OCI-LY3 (cell line): ENCODE results near the gene KCNK5.

Source experiments
- H2AFZ ChIP-seq: fragments of 200-600, 300-600 bp; shearing (Covaris generic); 2 replicates; pipeline ENCODE4 v1.6.0; 2014; ENCODE audit warnings: antibody characterized with exemption, low read depth, low read length
- H3K27ac ChIP-seq: fragments of 200-600, 300-600 bp; sonication (generic); 2 replicates; pipeline ENCODE4 v1.5.1; 2014; ENCODE audit warnings: mild to moderate bottlenecking, low read length, moderate library complexity, mixed read lengths
- H3K27me3 ChIP-seq: fragments of 200-600, 300-600 bp; sonication (generic); 2 replicates; pipeline ENCODE4 v1.6.1; 2014; ENCODE audit warnings: low read depth, low read length, mixed read lengths
- H3K36me3 ChIP-seq: fragments of 200-600, 300-600 bp; sonication (generic); replicated peaks from 2 replicates; pipeline ENCODE3; 2014; ENCODE audit warnings: low read depth, low read length, mixed read lengths
- H3K4me1 ChIP-seq: fragments of 300-600, 200-600 bp; sonication (generic); 2 replicates; pipeline ENCODE4 v1.6.1; 2014; ENCODE audit warnings: low read length, mixed read lengths
- H3K4me2 ChIP-seq: fragments of 200-600, 300-600 bp; sonication (generic); 2 replicates; pipeline ENCODE4 v1.6.1; 2014; ENCODE audit warnings: low read length, mixed read lengths
- H3K4me3 ChIP-seq: fragments of 300-600, 200-600 bp; sonication (generic); 2 replicates; pipeline ENCODE4 v1.5.1; 2014; ENCODE audit warnings: antibody characterized with exemption, mild to moderate bottlenecking, low read length, moderate library complexity
- H3K79me2 ChIP-seq: fragments of 300-600, 200-600 bp; shearing (Covaris generic); 2 replicates; pipeline ENCODE4 v1.6.1; 2014; ENCODE audit warnings: mild to moderate bottlenecking, low read length, mixed read lengths
- H3K9ac ChIP-seq: fragments of 300-600, 200-600 bp; shearing (Covaris generic); 2 replicates; pipeline ENCODE4 v1.6.0; 2014; ENCODE audit warnings: mild to moderate bottlenecking, low read length, moderate library complexity
- H3K9me3 ChIP-seq: fragments of 200-600, 300-600 bp; shearing (Covaris generic); 2 replicates; pipeline ENCODE4 v1.6.1; 2014; ENCODE audit warnings: low read length, mixed read lengths; ENCODE audit not compliant: insufficient read depth
- H4K20me1 ChIP-seq: fragments of 200-600, 300-600 bp; sonication (generic); 2 replicates; pipeline ENCODE4 v1.6.1; 2016; ENCODE audit warnings: low read length, mixed read lengths; ENCODE audit not compliant: insufficient read depth
- EZH2phosphoT487 ChIP-seq: fragments of 200-600 bp; shearing (Covaris generic); IDR thresholded peaks from 2 replicates; pipeline ENCODE4 v1.6.1; 2018; ENCODE audit warnings: antibody characterized with exemption, mixed run types, low read depth
- TF ChIP-seq, protein P1 (sequence below): fragments of 200-600, 300-600 bp; sonication (generic); IDR thresholded peaks from 2 replicates; pipeline ENCODE4 v1.5.1; 2014; ENCODE audit warnings: antibody characterized with exemption, low read length, low read depth

The KCNK5 gene

DNA sequence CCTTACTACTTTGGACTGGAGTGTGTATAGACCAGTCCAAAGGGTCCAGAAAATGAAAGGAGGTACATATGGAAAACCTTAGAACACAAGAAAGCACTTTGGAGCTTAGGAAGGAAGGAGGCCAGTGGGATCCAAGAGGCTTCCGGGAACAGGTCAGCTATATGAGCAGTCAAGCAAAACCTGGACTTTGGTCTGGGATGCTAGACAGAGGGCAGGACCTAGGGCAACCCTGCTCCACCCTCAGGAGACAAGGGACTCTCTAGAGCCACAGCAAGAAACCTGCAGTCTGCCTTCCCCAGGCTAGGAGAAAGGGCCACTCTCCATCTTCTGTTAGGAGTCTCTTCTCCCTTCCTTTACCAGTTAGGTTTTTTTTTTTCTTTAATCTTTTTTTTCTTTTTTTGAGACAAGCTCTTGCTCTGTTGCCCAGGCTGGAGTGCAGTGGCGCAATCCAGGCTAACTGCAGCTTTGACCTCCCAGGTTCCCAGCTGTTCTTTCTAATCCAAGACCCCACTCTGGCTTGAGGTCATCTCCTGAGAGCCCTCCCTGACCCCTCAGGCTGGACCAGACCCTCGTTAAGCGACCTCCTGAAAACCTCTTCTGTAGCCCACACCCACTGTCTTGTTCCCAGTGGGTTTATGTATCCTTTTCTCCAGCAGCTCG, 4.6 kb downstream of the KCNK5 start:
- Histone ChIP-seq H3K4me1 (no peaks in the 10 kb centered on the region), H3K4me3 (no peak overlapping the region), H3K27me3 (peaks cover 41% of the 10 kb centered on the region), H3K4me2 (no peak overlapping the region), H3K36me3 (no peaks in the 10 kb centered on the region), H3K27ac (no peak overlapping the region), H3K9ac (no peak overlapping the region), H4K20me1 (no peaks in the 10 kb centered on the region), H2AFZ (no peak overlapping the region), H3K79me2 (no peaks in the 10 kb centered on the region), H3K9me3 (no peaks in the 10 kb centered on the region)
- no peak for TF ChIP-seq EZH2phosphoT487

DNA sequence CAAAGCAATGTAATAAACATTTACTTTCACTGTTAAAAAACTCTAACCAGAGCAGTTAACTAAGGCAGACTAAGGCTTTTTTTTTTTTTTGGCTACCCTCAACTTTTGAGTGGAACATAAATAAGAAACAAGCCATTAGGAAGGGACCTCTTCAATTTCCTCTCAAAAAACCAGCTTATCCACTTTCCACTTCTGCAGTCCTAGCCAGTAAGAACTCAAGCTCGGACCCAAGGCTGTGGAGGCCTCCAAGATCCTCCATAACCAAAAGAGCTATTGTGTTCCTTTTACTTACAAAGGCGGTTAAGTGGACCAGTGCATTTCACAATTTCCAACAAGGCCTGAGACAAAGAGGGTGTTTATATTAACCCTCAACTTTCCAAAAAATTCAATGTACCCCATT, 5.3 kb downstream of the KCNK5 start:
- Histone ChIP-seq H3K4me1 (peaks cover 3% of the 10 kb centered on the region), H3K36me3 (no peaks in the 10 kb centered on the region), H3K27me3 (peaks cover 41% of the 10 kb centered on the region), H2AFZ (no peak overlapping the region), H3K9me3 (no peaks in the 10 kb centered on the region), H3K79me2 (no peaks in the 10 kb centered on the region), H3K4me3 (no peak overlapping the region), H3K9ac (no peak overlapping the region), H4K20me1 (no peaks in the 10 kb centered on the region), H3K4me2 (no peak overlapping the region), H3K27ac (no peak overlapping the region)
- TF ChIP-seq, protein P1, sequence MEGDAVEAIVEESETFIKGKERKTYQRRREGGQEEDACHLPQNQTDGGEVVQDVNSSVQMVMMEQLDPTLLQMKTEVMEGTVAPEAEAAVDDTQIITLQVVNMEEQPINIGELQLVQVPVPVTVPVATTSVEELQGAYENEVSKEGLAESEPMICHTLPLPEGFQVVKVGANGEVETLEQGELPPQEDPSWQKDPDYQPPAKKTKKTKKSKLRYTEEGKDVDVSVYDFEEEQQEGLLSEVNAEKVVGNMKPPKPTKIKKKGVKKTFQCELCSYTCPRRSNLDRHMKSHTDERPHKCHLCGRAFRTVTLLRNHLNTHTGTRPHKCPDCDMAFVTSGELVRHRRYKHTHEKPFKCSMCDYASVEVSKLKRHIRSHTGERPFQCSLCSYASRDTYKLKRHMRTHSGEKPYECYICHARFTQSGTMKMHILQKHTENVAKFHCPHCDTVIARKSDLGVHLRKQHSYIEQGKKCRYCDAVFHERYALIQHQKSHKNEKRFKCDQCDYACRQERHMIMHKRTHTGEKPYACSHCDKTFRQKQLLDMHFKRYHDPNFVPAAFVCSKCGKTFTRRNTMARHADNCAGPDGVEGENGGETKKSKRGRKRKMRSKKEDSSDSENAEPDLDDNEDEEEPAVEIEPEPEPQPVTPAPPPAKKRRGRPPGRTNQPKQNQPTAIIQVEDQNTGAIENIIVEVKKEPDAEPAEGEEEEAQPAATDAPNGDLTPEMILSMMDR: no peak
- no peak for TF ChIP-seq EZH2phosphoT487

- TF ChIP-seq, protein P1: no peak
- no peak for TF ChIP-seq EZH2phosphoT487
- H3K27me3 ChIP-seq: peaks cover 41% of the 10 kb centered on the region
- H3K36me3 ChIP-seq: no peaks in the 10 kb centered on the region
- H3K4me3 ChIP-seq: no peak overlapping the region
- H3K9ac ChIP-seq: no peak overlapping the region
- peaks cover 6% of the 10 kb centered on the region for H3K4me1 ChIP-seq
- no peak overlapping the region for H3K27ac ChIP-seq
- H4K20me1 ChIP-seq: no peaks in the 10 kb centered on the region
- no peaks in the 10 kb centered on the region for H3K79me2 ChIP-seq
- no peak overlapping the region for H2AFZ ChIP-seq
- no peaks in the 10 kb centered on the region for H3K9me3 ChIP-seq
- no peak overlapping the region for H3K4me2 ChIP-seq
These were observed 5.7 kb downstream of the KCNK5 start for GRCh38 chr6:39223555-39223954.

- Histone ChIP-seq H3K27ac (no peak overlapping the region), H3K4me3 (no peak overlapping the region), H3K9me3 (no peaks in the 10 kb centered on the region), H3K27me3 (peaks cover 41% of the 10 kb centered on the region), H3K79me2 (no peaks in the 10 kb centered on the region), H4K20me1 (no peaks in the 10 kb centered on the region), H3K4me2 (no peak overlapping the region), H2AFZ (no peak overlapping the region), H3K9ac (no peak overlapping the region), H3K4me1 (peaks cover 6% of the 10 kb centered on the region), H3K36me3 (no peaks in the 10 kb centered on the region)
- TF ChIP-seq, protein P1: no peak
- TF ChIP-seq EZH2phosphoT487: no peak
These were observed 6.2 kb downstream of the KCNK5 start for GRCh38 chr6:39223061-39223460.
